HEK293 (cell line): Measurements from ENCODE around the gene BCL11B.
A peak's percentile ranks its signal among the peaks of the same experiment; 100 is the strongest.

ENCODE experiments used
- CTCF ChIA-PET: fragments of 350-600 bp; formaldehyde crosslinking; extraction: SDS; loops from one replicate; lab custom pipeline; 2021; ENCODE audit warnings: antibody characterized with exemption; lab: Yijun Ruan, JAX
- POLR2A ChIA-PET: fragments of 300-600 bp; formaldehyde crosslinking; extraction: SDS; loops from one replicate; lab custom pipeline; 2020; ENCODE audit warnings: antibody characterized with exemption, inconsistent platforms; lab: Yijun Ruan, JAX
- H3K27ac ChIP-seq: fragments of 200-500 bp; sonication (Bioruptor generic); 2 replicates; pipeline ENCODE4 v1.5.1; 2014; ENCODE audit warnings: low read depth, low read length, control low read depth, inconsistent platforms; ENCODE audit errors: extremely low read depth
- H3K36me3 ChIP-seq, 2 experiments: fragments of 200-500 bp in 1 of 2; sonication (Bioruptor generic) in 1 of 2; 1 replicate in 1 of 2; 2 replicates in 1 of 2; pipeline ENCODE4 v1.5.1; 2014 to 2017; ENCODE audit warnings: inconsistent platforms in 2 of 2, low read length in 2 of 2; ENCODE audit not compliant: control insufficient read depth in 2 of 2, insufficient read depth in 1 of 2
- H3K4me1 ChIP-seq: fragments of 200-500 bp; sonication (Bioruptor generic); 2 replicates; pipeline ENCODE4 v1.5.1; 2014; ENCODE audit warnings: mild to moderate bottlenecking, low read length, inconsistent platforms; ENCODE audit not compliant: control insufficient read depth, insufficient read depth
- H3K4me3 ChIP-seq: 2 replicates; pipeline ENCODE4 v1.5.1; 2011; ENCODE audit warnings: low read depth, mild to moderate bottlenecking, control low read depth, low read length, moderate library complexity
- H3K9me3 ChIP-seq: fragments of 200-500 bp; sonication (Bioruptor generic); 2 replicates; pipeline ENCODE4 v1.5.1; 2014; ENCODE audit warnings: low read depth, low read length, inconsistent platforms; ENCODE audit not compliant: control insufficient read depth, insufficient read depth
- GLIS1 ChIP-seq: fragments of 450-650 bp; formaldehyde crosslinking; IDR thresholded peaks from 2 replicates; pipeline ENCODE4 v1.5.1; 2016; ENCODE audit warnings: missing biosample characterization, missing genetic modification characterization
- OSR2 ChIP-seq: fragments of 450-650 bp; formaldehyde crosslinking; IDR thresholded peaks from 2 replicates; pipeline ENCODE4 v1.5.1; 2016; ENCODE audit warnings: missing biosample characterization, missing genetic modification characterization
- PATZ1 ChIP-seq: fragments of 450-650 bp; formaldehyde crosslinking; IDR thresholded peaks from 2 replicates; pipeline ENCODE4 v1.5.1; 2016; ENCODE audit warnings: missing biosample characterization, missing genetic modification characterization
- PRDM10 ChIP-seq: fragments of 450-650 bp; formaldehyde crosslinking; IDR thresholded peaks from 2 replicates; pipeline ENCODE4 v1.5.1; 2016; ENCODE audit warnings: missing biosample characterization, missing genetic modification characterization
- PRDM4 ChIP-seq: fragments of 450-650 bp; formaldehyde crosslinking; IDR thresholded peaks from 2 replicates; pipeline ENCODE4 v1.5.1; 2017; ENCODE audit warnings: missing biosample characterization, missing genetic modification characterization
- SP3 ChIP-seq: fragments of 450-650 bp; formaldehyde crosslinking; IDR thresholded peaks from 2 replicates; pipeline ENCODE4 v1.5.1; 2016; ENCODE audit warnings: missing biosample characterization, missing genetic modification characterization
- ZBTB44 ChIP-seq: fragments of 450-650 bp; IDR thresholded peaks from 2 replicates; pipeline ENCODE4 v1.5.1; 2018; ENCODE audit warnings: missing biosample characterization, mild to moderate bottlenecking, missing genetic modification characterization
- ZEB2 ChIP-seq: fragments of 450-650 bp; formaldehyde crosslinking; IDR thresholded peaks from 2 replicates; pipeline ENCODE4 v1.5.1; 2016; ENCODE audit warnings: missing biosample characterization, missing genetic modification characterization
- ZNF18 ChIP-seq: fragments of 450-650 bp; formaldehyde crosslinking; IDR thresholded peaks from 2 replicates; pipeline ENCODE4 v1.5.1; 2016; ENCODE audit warnings: missing biosample characterization, missing genetic modification characterization
- ZNF292 ChIP-seq: fragments of 450-650 bp; formaldehyde crosslinking; IDR thresholded peaks from 2 replicates; pipeline ENCODE4 v1.5.1; 2016; ENCODE audit warnings: low read depth, missing biosample characterization, missing genetic modification characterization, borderline replicate concordance
- ZNF394 ChIP-seq: fragments of 450-650 bp; formaldehyde crosslinking; IDR thresholded peaks from 2 replicates; pipeline ENCODE4 v1.5.1; 2016; ENCODE audit warnings: missing biosample characterization, missing genetic modification characterization, mild to moderate bottlenecking, moderate library complexity, borderline replicate concordance
- ZNF398 ChIP-seq: fragments of 450-650 bp; formaldehyde crosslinking; IDR thresholded peaks from 2 replicates; pipeline ENCODE4 v1.5.1; 2017; ENCODE audit warnings: missing biosample characterization, missing genetic modification characterization
- ZNF473 ChIP-seq: fragments of 450-650 bp; formaldehyde crosslinking; IDR thresholded peaks from 2 replicates; pipeline ENCODE4 v1.5.1; 2017; ENCODE audit warnings: missing biosample characterization, missing genetic modification characterization
- ZNF521 ChIP-seq: fragments of 450-650 bp; formaldehyde crosslinking; IDR thresholded peaks from 2 replicates; pipeline ENCODE4 v1.5.1; 2017; ENCODE audit warnings: missing biosample characterization, mild to moderate bottlenecking, missing genetic modification characterization
- ZNF585B ChIP-seq: fragments of 450-650 bp; formaldehyde crosslinking; IDR thresholded peaks from 2 replicates; pipeline ENCODE4 v1.5.1; 2016; ENCODE audit warnings: missing biosample characterization, missing genetic modification characterization
- ZNF654 ChIP-seq: fragments of 450-650 bp; formaldehyde crosslinking; IDR thresholded peaks from 2 replicates; pipeline ENCODE4 v1.5.1; 2016; ENCODE audit warnings: low read depth, missing biosample characterization, missing genetic modification characterization
- ZNF791 ChIP-seq: fragments of 450-650 bp; formaldehyde crosslinking; IDR thresholded peaks from 2 replicates; pipeline ENCODE4 v1.5.1; 2016; ENCODE audit warnings: missing biosample characterization, missing genetic modification characterization
- ZNF792 ChIP-seq: fragments of 450-650 bp; formaldehyde crosslinking; IDR thresholded peaks from 2 replicates; pipeline ENCODE4 v1.5.1; 2016; ENCODE audit warnings: missing biosample characterization, missing genetic modification characterization

BCL11B gene

GRCh38 chr14:99244367-99244901 lies 27.6 kb downstream of the BCL11B start (continued):
- TF ChIP-seq ZNF473 (no peak), PRDM4 (no peak), ZNF585B (no peak), ZNF394 (tag by site-specific recombination) (no peak), ZNF654 (tag by site-specific recombination) (no peak), ZBTB44 (tag by site-specific recombination) (no peak)

- H3K36me3 ChIP-seq = no peaks in the 10 kb centered on the region
- H3K4me3 ChIP-seq = no peak overlapping the region
- ChIA-PET POLR2A (no interaction called here), CTCF (no interaction called here)
- peaks cover 70% of the 10 kb centered on the region for H3K4me1 ChIP-seq
- H3K9me3 ChIP-seq = no peaks in the 10 kb centered on the region
- H3K27ac ChIP-seq = peak overlapping the region; percentile 41; the same call in 1 of the 2 replicates
- TF ChIP-seq ZBTB44 (tag by site-specific recombination) (0 out of 2 replicates have a peak, but pooled peaks have one; percentile 7), GLIS1 (tag by site-specific recombination) (peak; percentile 61), ZNF791 (tag by site-specific recombination) (no peak), PRDM10 (peak; percentile 95), ZEB2 (tag by site-specific recombination) (peak; percentile 21; the same call in 1 of the 2 replicates), ZNF792 (tag by site-specific recombination) (peak; percentile 84; the same call in 1 of the 2 replicates), ZNF292 (no peak), ZNF521 (no peak), ZNF398 (peak; percentile 85), SP3 (tag by site-specific recombination) (no peak), ZNF18 (no peak), PATZ1 (peak; percentile 75), OSR2 (tag by site-specific recombination) (peak; percentile 57; the same call in 1 of the 2 replicates)
These were observed 28.9 kb downstream of the BCL11B start for GRCh38 chr14:99242816-99243721.
